GM12874 (cell line): ENCODE data around the gene SHD.
A peak's percentile ranks its signal among the peaks of the same experiment; 100 is the strongest.

Experiments used
- TF ChIP-seq, protein P1 (sequence below): IDR thresholded peaks from 2 replicates; pipeline ENCODE4 v1.5.1; 2011; ENCODE audit warnings: low read depth, mild to moderate bottlenecking, control low read depth, low read length, moderate library complexity; ENCODE audit not compliant: insufficient read depth

SHD gene, protein sequence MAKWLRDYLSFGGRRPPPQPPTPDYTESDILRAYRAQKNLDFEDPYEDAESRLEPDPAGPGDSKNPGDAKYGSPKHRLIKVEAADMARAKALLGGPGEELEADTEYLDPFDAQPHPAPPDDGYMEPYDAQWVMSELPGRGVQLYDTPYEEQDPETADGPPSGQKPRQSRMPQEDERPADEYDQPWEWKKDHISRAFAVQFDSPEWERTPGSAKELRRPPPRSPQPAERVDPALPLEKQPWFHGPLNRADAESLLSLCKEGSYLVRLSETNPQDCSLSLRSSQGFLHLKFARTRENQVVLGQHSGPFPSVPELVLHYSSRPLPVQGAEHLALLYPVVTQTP

DNA sequence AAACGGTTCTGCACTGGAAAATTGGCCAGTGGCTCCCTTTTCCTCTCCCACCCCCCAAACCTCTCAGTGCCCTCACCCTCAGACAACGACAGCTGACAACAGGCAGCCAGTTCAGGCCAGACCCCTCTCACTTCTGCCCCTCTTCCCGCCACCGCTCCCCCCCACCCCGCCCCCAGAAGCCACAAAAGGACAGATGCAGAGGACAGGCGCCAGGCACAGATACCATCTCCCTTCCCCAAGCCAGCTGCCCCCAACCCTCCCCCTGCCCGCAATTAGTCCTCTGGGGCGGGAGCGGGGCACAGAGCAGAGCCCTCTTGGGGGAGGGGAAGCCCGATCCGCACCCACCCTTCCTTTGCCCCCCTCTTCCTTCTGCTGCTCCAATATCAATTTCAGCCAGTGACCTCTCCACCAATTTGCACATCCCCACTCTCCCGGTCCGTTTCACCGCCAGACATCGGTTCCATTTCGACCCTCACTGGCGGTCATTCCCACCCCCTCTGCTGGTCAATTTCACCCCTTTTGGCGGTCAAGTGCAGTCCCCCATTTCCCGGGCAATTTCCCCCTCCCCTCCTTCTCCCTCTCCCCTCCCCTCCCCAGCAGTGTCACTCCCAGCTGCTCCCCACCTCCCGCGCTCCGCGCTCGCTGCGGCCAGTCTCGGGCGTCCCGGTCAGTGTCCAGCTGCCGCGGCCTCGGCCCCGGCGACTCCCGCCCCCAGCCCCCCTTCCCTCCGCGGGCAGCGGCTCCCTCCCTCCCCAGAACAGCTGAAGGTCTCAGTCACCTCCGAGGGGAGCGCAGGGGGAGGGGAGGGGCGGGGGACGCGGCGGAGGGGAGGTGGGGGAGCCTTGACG lies at the start of gene SHD:
Gene SHD, plus strand, starts transcription at position 848 of the 848 bp plus-strand sequence. CDS start 798 bp downstream, outside the sequence.
- TF ChIP-seq, protein P1, sequence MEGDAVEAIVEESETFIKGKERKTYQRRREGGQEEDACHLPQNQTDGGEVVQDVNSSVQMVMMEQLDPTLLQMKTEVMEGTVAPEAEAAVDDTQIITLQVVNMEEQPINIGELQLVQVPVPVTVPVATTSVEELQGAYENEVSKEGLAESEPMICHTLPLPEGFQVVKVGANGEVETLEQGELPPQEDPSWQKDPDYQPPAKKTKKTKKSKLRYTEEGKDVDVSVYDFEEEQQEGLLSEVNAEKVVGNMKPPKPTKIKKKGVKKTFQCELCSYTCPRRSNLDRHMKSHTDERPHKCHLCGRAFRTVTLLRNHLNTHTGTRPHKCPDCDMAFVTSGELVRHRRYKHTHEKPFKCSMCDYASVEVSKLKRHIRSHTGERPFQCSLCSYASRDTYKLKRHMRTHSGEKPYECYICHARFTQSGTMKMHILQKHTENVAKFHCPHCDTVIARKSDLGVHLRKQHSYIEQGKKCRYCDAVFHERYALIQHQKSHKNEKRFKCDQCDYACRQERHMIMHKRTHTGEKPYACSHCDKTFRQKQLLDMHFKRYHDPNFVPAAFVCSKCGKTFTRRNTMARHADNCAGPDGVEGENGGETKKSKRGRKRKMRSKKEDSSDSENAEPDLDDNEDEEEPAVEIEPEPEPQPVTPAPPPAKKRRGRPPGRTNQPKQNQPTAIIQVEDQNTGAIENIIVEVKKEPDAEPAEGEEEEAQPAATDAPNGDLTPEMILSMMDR = no peak

DNA sequence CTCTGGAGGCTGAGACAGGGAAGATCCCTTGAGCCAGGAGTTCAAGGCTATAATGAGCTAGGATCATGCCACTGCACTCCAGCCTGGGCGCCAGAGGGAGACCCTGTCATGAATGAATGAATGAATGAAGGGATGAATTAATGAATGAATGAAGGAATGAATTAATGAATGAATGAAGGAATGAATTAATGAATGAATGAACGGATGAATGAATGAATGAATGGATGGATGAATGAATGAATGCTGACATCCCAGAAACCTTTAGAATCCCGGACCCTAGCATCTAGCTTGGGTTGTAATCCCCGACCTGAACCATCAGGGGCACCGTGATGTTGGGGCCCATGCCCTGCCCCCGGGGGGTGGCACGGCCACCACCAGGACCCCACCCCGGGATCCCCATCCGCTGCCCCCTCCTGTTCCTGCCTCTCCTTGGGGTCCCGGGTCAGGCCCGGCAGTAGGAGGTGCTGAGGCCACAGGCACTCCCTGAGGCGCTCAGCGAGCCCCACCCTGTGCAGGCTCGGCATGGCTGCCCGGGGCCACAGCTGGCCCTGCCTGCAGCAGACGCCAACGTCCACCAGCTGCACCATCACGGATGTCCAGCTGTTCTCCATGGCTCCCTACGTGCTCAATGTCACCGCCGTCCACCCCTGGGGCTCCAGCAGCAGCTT lies 46.3 kb upstream of the SHD start:
- TF ChIP-seq, protein P1 = no peak

DNA sequence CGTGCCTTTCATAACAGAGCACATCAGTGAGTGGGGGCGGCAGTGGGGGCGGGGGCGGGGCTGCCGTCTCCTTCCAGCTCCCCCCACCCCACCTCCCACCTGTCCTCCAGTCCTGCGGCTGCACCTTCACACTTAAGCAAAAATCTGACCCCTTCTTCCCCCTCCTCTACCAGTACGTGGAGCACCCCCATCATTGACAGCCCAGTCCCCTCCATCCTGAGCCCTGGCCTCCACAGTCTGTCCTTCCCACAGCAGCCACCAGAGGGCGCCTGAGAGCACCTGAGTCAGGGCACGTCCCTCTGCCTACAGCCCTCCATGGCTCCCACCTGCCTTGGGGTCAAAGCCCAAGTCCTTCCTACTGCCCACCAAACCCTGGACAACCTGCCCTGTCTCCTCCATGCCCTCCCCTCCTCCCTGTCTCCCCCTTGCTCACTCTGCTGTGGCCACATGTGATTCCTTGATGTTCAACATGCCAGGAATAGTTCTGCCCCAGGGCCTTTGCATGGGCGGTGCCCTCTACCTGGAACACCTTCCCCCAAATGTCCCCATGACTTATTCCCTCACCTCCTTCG lies 45.7 kb upstream of the SHD start:
- TF ChIP-seq, protein P1 = peak; percentile 95

DNA sequence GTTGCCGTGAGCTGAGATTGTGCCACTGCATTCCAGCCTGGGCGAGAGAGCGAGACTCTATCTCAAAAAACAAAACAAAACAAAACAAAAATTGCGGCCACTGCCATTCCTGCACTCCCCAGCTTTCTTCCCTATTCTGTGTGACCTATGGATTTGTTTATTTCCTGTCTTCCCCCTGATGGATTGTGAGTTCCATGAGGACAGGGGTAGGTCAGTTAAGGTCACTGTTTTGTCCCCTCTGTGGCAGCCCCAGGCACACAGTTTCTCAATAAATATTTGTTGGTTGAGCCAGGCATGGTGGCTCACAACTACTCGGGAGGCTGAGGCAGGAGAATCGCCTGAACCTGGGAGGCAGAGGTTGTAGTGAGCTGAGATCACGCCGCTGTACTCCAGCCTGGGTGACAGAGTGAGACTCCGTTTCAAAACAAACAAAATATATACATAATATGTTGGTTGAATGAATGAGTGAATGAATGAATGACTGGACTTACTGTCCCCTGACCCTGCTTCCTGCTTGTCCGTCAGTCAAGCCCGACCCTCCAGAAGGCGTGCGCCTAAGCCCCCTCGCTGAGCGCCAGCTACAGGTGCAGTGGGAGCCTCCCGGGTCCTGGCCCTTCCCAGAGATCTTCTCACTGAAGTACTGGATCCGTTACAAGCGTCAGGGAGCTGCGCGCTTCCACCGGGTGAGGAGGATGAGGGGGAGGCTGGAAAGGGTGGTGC lies 44.8 kb upstream of the SHD start:
- TF ChIP-seq, protein P1 = no peak

DNA sequence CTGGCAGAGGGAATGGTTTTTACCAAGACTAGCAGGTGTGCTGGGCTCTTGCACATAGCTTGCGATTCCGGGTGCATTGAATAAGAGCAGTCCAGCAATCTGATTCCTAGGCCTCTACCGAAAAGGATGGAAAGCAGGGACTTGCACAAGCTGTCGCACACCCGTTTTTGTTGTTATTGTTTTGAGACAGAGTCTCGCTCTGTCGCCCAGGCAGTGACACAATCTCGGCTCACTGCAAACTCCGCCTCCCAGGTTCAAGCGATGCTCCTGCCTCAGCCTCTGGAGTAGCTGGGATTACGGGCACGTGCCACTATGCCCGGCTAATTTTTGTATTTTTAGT lies 44.2 kb upstream of the SHD start:
- TF ChIP-seq, protein P1 = no peak

DNA sequence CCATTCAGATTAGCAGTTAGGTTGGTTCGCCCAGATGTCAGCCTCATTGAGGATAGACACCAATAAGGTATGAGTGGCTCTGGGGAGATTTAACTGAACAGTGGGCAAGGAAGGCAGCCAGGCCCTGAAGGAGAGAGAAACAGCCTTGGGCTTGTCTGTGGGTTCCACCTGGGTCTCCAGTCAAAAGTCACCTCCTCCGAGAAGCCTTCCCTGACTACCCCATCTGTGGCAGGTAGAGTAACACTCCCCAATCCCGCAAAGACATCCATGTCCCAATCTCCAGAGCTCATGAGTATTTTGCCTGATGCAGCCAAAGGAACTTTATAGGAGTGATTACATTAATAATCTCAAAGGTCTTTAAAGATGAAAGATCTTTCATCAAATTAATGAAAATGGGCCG lies 40.2 kb upstream of the SHD start:
- TF ChIP-seq, protein P1 = no peak
